ENCODE measurements around the gene TNFRSF25.
A peak's percentile ranks its signal among the peaks of the same experiment; 100 is the strongest.

The TNFRSF25 gene

DNA sequence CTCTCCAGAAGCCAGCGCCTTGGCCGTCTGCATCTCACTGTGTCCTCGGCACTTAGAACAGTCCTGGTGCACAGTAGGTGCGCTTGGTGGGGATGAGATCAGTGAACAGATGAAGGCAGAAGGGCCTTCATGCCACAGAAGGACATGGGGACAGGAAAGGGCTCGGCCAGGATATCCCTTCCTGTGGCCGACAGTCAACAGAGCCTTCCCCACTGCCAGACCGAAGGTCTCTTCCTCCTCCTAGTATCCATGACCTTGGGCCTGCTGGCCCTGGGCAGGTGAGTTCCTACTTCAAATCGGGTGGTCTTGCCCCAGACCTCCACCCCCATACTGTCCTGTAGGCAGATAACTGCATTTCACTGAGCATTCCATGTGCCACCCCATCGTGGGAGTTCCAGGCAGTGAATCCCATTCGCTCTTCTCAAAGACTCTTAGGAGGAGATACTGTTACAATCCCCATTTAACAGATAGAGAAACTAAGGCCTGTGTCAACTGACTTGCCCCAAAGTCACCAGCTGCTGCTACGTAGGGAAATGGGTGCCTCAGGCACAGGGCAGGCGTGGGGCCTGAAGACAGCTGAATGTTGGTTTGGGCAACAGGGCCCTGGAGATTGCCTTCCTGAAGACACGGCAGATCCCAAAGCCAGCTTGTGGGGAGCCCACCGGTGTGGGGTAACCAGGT lies 22.0 kb upstream of the TNFRSF25 start:
- DNase-seq (ENCODE audit: low spot score): no peak

DNA sequence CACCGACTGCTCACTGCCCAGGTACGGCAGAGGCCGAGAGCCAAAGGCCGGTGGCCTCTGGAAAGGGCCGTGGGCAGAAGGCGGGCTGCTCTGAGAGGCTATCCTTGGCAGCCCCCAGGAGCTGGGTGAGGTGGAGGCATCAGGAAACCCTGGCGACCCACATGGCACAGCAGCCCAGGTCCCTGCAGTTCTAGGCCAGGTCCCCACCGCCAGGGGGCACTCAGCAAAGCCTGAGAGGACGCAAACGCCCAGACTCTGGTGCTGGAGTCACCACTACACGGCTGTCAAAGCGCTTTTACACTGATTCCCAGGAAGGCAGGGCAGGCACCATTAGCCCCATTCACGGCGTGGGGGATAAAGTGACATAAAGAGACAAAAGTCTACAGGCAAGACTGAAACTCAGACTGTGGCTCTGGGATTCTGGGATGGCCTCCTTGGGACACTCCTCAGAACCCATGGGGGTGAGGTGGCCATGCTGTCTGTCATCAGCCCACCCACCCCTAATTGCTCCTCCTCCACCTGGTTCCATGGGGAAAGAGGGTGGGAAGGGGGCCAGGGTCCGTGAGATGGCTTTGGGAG lies 20.5 kb upstream of the TNFRSF25 start:
- DNase-seq (ENCODE audit: low spot score): peak; percentile 83

DNA sequence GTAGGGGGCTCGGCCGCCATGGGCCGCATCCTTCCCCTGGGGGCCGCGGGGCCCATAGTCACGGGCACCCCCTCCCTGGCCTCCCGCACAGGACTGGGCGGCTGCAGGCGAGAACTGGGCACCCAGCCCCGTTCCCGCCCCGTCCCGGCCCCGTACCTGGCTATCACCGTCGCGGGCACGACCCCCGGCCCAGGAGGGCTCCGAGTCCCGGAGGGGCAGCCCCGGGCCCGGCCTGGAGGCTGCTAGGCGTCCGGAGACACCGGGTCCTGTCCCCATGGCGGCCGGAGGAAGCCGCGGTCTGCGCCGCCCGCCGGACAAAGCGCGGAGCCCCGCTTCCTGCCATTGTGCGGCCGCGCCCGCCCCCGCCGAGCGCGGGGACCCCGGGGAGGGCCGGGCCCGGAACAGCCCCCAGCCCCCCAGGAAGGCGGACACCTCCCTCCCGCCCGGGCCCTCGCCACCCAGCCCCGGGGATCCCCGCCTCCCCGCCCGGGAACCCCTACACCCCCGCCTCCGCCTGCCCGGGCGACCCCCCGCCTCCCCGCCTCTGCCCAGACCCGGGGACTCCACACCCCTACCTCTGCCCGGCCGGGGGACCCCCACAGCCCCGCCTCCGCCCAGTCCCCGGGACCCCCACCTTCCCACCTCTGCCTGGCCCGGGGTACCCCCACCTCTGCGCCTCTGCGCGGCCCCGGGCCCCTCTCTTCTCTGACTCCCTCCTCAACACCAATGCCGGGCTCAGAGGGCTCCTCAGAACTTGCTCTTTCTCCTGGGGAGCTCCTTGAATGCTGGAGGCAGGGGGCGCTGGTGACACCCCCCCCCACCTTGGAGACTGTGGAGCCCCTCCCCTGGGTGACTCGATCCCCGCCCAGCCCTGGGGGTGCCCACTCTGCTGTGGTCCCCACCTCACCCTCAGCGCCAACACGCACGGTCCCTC lies 19.5 kb upstream of the TNFRSF25 start:
- DNase-seq (ENCODE audit: low spot score): no peak

DNA sequence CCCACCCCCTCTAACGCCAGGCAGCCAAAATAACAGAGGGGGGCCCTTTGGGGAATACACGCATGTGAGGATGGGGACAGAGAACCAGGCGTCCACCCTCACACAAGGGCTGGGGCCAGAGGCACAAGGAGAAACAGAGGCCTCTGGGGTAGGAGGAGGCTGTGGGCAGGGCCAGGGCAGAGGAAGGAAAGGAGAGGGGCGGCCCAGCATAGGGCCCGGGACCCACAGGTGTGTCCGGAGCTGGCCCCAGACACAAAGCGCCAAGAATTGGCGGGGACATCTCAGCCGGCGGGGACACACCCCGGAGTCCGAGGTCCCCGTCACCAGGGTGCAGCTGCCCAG lies 18.8 kb upstream of the TNFRSF25 start:
- DNase-seq (ENCODE audit: low spot score): no peak

DNA sequence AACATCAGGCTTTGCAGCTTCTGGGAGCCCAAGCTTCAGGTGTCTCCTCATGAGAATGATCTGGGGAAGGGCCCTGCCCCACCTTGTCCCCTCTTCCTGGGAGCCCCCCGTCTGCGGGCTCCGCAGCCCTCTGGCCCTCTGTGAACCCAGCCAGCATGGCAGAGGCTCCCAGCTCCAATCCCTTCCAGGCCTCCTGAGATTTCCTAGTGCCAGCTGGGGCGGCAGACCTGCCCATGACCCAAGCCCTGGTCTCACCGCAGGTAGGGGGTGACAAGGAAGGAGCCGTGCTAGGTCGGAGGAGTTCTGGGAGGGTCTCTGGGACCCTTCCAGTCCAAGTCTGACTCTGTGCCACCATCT lies 17.8 kb upstream of the TNFRSF25 start:
- DNase-seq (ENCODE audit: low spot score): no peak

DNA sequence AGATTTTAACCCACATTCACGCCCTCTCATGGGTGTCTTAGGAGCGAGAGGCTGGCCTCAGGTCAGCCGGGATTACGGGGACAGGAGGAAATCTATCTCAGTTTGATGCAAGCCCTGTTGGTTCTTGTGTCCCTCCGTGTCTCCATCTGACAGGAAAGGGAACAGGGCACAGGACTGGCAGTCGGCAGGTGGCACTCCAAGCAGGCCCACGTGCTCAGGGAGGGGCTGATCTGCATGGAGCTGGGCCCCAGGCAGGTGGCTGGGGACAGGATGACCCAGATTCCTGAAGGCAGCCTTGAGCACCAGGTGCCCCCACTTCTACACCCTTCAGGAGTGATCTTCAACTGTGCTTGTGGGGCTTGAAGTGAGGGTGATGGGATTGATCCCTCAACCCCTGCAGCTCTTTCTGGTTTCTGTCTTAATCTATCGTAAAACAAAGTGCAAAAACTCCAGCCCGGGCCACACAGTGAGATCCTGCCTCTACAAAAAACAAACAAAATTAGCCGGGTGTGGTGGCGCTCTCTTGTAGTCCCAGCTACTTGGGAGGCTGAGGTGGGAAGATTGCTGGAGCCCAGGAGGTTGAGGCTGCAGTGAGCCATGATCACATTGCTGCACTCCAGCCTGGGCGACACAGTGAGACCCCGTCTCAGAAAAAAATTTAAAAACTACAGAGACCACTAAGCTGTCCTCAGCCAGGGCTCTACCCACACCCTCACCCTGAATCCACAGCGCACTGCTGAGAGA lies 17.2 kb upstream of the TNFRSF25 start:
- no peak for DNase-seq (ENCODE audit: low spot score)

DNA sequence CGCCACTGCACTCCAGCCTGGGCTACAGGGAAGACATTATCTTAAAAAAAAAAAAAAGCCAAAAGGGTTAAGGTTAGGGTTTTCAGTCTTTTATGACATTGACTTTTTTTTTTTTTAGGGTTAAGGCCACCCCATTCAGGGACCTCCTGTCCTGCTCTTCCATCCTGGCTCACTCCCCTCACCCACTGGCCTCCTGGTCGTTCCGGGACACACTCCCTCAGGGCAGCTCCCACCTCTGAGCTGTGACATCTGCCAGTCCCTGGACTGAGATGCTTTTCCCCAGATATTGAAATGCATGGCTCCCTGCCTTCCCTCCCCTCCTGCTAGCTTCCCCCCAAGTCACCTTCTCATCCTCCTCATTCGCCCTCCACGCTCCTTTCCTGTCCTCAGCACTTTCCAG lies 15.8 kb upstream of the TNFRSF25 start:
- DNase-seq (ENCODE audit: low spot score): no peak

DNA sequence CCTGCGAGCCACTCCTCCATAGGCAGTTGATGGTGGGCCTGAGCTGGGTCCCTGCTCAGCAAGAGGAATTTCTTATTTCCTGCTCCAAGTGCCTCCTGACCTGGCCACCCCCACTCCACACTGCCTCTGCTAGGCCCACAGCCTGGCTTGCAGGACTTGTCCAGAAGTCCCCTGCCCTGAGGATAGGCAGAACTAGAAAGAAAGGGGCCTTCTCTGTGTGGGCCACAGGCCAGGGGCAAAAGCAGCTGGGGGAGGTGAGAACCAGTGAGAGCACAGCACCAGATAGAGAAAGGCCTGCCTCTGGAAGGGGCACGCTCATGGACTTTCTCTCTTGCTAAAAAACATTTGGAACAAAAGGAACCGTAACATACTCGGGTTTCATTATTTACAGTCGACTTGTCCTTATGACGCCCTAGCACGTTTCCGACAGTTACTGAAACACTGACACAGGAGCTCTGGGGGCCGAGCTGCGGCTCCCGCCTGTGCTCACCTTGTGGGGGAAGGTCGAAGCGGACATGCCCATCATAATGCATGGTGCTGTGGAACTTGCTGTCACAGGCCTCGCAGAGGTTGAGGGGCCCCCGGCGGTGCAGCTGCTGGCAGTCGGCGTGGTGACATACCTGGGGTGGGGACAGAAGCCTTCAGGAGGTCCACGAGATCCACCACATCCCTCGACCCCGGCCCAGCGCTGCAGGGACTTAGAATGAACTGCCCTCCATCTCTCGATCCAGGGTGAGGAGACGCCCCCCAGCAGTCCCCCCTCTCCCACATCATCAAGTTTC lies 11.3 kb upstream of the TNFRSF25 start:
- DNase-seq (ENCODE audit: low spot score): no peak

DNA sequence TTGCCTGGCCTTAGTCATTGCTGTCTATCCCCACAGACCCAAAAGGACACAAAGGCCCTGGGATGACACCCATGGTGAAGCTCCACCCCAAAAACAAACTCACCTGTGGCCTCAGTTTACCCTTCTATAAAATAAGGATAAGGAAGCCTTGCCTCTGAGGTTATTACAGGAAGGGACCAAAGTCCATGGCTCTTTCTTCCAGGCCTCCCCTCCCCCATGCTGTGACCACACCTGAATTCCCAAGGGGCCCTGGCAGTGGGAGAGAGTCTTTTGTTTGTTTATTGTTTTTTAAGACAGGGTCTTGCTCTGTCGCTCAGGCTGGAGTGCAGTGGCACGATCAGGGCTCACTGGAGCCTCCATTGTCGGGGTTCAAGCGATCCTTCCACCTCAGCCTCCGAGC lies 10.5 kb upstream of the TNFRSF25 start:
- no peak for DNase-seq (ENCODE audit: low spot score)

DNA sequence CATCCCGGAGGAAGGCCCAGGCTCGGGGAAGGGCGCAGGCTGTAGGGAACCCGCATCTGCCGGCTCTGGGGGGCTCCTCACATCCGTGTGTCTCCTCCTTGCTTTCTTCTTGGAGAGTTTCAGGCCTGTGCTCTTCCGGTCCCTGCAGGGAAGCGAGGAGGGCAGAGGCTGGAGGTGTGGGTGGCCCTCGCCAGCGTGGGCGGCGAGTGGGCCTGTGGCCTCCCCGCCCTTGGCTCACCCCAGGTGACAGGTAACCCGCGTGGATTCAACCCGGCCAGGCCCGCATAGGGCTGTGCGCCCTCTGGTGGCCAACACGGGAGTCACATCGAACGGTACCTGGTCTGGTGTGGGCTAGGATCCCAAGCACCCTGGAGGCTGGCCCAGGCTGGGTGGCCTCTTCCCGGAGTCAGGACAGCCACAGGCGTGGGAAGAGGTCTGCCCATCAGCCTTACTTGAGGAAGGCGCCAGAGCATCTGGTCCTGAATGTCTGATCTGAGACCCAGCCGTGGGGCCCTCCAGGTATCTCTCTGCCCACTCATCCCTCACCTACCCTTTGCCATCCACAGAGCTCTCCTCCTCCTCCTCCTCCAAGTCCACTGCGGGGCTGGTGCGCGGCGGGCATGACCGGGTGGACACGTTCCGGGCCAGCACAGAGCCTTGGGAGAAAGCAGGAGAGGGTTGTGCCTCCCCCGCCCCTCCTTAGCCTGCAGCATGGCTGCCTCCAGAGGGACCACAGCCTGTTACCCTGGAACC lies 9.6 kb upstream of the TNFRSF25 start:
- peak; percentile 84 for DNase-seq (ENCODE audit: low spot score)

DNA sequence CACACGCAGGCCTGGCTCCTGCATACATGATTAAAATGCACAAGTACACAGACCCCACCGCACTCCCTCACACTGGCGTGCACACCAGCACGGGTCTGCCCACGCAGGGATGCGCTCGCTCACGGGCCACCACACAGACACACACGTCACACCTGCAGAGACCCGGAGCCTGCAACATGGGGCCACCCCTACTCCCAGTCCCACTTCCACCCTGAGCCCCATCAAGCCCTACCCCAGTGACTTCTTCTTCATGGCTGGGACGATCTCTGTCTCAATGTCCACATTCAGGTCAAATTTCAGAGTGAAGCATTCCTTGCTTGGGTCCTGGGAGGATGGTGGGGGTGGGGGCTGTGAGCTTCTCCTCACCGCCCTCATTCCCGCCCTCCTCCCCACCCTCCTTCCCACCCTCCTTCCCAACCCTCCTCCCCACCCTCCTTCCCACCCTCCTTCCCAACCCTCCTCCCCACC lies 8.9 kb upstream of the TNFRSF25 start:
- DNase-seq (ENCODE audit: low spot score): no peak

DNA sequence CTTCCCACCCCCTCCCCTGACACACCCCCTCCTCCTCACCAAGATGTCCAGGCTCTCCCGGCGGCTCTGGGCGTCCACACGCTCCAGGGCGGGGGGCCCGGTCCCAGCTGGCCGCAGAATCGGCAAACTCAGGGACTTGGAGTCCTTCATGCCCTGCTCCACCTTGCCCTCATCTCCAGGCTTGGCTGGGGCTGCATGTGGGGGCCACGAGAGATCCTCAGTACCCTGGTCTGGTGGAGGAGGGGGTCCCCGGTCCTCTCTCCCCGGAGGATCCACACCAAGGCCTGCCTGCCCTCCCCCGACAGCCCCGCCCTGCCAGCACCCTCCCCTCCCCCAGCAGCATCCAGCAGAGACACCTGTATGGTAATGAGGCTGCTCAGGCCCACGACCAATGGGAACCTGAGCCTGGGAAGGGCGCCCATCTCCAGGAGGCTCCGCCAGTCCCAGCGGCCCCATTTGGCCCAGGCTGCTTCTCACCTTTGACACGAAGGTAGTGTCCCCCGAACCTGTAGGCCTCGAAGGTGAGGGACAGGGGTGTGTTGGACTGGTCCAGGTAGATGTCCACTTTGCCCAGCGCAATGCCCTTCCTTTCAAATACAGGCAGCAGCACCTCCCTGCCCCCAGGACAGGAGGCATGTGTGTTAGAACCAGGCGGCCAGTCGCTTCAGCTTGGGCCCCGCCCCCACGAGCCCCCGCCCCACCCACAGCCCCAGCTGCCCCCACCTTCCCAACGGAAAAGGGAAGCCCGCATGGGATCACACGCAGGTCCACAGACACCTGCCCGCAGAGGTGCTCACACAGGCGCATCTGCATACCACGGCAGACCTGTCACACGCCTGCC lies 8.2 kb upstream of the TNFRSF25 start:
- DNase-seq (ENCODE audit: low spot score): no peak

DNA sequence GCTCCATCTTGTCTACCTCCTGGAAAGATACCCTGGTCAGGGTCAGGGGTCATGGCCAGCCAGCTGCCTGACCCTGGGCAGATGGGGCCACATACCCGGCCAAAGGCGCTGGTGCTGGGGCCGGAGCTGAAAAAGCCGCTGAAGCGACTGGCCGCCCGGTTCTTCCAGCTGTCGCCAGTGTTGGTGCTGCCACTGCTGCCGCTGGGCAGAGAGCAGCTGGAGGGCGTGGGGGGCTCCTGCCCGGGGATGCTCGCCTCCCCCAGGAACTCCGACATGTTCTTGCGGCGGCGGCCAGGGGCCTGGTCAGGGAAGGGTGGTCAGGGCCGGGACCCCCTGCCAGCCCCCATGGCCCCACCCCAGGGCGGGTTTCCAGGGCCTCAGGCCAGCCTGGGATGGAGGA lies 7.2 kb upstream of the TNFRSF25 start:
- DNase-seq (ENCODE audit: low spot score): no peak

DNA sequence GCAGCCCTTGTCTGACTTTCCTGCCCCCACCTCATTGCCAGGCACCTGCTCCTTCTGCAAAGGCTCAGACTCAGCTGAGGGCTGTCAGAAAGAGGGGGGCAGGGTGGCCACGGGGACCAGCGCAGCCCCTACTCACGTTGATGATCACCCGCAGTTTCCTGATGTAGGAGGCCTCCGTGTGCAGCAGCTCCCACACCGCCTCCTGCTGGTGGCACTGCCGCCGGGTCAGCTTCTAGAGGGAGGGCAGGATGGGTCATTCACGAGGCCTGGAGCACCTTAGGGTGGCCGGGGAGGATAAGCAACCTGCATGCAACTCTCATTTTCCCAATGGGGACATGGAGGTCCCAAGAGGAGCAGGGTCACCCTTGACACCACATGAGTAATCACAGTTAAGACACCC lies 6.4 kb upstream of the TNFRSF25 start:
- DNase-seq (ENCODE audit: low spot score): no peak

DNA sequence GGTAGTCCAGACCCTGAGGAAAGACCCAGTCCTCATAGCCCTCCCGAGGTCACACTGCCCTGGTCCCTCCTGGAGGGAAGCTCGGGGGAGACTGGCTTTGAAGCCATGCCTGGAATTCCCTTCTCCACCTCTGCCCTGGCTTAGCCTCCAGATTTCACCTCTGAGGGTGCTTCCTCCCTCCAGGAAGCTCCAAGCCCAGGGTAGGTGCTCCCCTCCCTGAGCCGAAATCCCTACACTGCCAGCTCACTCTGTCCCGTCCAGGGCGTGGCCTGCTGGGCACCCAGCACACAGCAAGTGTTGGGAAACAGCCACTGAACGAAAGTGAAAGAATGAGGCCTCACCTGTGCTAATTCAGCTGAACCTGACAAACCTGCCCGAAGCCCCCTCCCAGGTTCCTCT lies 6.0 kb upstream of the TNFRSF25 start:
- DNase-seq (ENCODE audit: low spot score): no peak

DNA sequence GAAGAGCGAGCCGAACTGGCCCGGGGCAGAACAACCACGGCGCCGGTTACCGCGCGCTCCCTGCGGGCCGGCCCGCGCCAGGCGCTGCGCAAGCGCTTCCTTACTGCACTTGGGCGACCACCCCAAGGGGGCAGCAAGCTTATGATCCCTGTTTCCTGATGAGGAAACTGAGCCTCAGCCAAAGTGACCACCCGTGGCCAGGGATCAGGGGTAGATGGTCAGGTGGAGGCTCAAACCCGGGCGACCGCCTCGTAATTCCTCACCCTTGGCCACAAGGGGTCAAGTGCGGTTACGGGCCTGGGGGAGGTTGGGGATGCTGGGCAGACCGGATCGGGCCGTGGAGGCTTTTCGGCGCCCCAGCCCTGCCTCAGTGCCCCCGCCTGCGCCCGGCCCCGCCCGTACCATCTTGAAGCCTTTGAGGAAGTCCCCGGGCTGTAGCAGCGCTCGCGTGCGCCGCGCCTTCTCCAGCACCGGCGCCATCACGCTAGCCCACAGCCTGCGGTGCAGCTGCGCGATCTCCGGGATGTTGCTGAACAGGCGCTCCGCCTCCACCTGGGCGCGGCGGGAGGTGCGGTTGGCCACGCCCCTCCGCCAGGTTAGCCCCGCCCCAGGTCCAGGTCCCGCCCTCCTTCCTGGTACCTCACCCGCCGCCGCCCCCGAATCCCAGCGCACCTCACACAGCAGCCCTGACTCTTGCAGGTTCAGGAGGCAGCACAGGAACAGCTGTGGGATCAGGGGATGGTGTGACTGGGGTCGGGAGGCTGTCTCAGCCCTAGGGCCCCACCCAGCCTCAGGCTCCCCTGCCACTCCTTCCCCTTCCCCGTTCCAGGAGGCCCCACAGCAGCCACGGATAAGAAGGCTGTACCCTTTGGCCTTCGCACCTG lies 5.4 kb upstream of the TNFRSF25 start:
- DNase-seq (ENCODE audit: low spot score): no peak

DNA sequence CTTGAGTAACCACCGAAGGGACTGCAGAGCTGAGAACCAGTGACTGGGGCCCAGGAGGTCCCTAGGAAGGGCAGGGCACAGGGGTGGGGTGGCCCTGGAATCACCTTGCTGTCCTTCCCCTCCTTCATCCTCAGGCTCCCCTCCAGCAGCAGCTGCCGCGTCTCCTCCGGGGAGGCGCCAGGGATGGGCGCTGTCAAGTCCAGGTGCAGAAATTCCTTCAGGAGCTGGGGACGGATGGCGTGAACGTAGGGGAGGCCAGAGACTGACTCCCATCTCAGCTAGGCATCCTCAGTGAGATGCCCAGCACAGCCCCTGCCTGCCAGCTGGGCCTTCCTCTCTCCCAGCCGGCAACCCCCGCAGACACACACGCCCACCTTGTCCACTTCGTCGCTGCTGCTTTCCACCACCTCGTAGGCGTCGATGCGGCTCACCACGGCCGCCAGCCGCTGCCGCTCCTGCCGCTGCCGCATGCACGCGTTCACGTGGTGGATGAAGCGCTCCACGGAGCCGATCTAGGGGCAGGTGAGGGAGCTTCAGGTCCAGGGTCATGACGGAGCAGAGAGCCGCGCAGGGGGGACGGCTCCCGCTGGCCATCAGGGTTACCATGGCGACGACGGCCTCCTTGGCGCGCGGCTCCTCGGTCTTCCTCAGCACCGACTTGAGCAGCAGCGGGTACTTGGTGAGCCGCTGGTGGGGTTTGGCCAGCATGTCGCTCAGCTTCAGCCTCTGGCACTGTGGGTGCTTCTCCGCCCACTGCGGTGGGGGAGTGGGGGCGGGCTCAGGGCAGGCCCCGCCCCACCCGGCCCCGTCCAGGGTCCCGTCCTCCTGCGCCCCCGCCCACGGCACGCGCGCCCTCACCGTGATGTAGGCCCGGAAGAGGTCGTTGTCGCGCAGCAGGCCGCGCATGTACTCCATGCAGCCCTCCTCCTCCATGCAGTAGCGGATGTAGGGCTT lies 4.4 kb upstream of the TNFRSF25 start:
- DNase-seq (ENCODE audit: low spot score): no peak

All from CD4-positive, alpha-beta T cell treated with Interleukin-6 at 100 ng/mL for 8 hours (primary cell).